Ovary (tissue), 3 donors: ENCODE measurements around the gene SLC30A2.

Experiments
- CTCF ChIP-seq, 3 donors: fragments of 450-650 bp in 2 of 3; fragments of 200-600 bp in 1 of 3; IDR thresholded peaks; one replicate each; pipeline versions ENCODE4 v1.5.1 to v1.8.0; 2016 to 2022; ENCODE audit warnings: antibody characterized with exemption in 3 of 3, mild to moderate bottlenecking in 1 of 3
- EP300 ChIP-seq: sonication (generic); formaldehyde crosslinking; IDR thresholded peaks from one replicate; pipeline ENCODE4 v1.6.1; 2017; ENCODE audit warnings: antibody characterized with exemption
- POLR2A ChIP-seq: fragments of 450-650 bp; IDR thresholded peaks from one replicate; pipeline ENCODE4 v1.6.1; 2017; ENCODE audit warnings: antibody characterized with exemption, mild to moderate bottlenecking, moderate library complexity
- donor health status: DM: no; HTN: no; CAD: no.

- TF ChIP-seq POLR2A (no peak), CTCF (IDR thresholded peaks at IDR 0.05) (no peak), EP300 (no peak)
Measured at GRCh38 chr1:26022404-26022779, 23.5 kb downstream of the SLC30A2 start.
